ENCODE results near the gene CLASP2.
A peak's percentile ranks its signal among the peaks of the same experiment; 100 is the strongest.

- TF ChIP-seq POLR2A (IDR thresholded peaks at IDR 0.05; ENCODE audit: low read depth, low read length) (no peak), CTCF (conservative IDR thresholded peaks at IDR 0.05; ENCODE audit: low read depth, low read length) (no peak), USF2 (IDR thresholded peaks at IDR 0.05; ENCODE audit: low read depth, low read length) (no peak), RCOR1 (IDR thresholded peaks at IDR 0.05; ENCODE audit: insufficient replicate concordance, low read length) (no peak), ELK1 (IDR thresholded peaks at IDR 0.05; ENCODE audit: borderline replicate concordance, low read depth, low read length) (no peak), CEBPB (IDR thresholded peaks at IDR 0.05; ENCODE audit: low read depth, low read length) (peak; percentile 71), FOS (IDR thresholded peaks at IDR 0.05; ENCODE audit: low read depth, low read length) (no peak), RAD21 (IDR thresholded peaks at IDR 0.05; ENCODE audit: low read length) (no peak)
These were observed 127.5 kb downstream of the CLASP2 start for GRCh38 chr3:33590541-33590940.

Measured in IMR-90 (cell line).